Hepatocyte (in vitro differentiated cells): ENCODE data around the gene ANO3. TPM values are rescaled to one million over a fixed set of nuclear protein-coding genes. Genes with fewer than 3 reads are reported as not detected.
A peak's percentile ranks its signal among the peaks of the same experiment; 100 is the strongest.

Source experiments
- DNase-seq: peaks from one replicate; pipeline ENCODE4 v3.0.0-alpha.2; 2016; ENCODE audit warnings: low spot score
- H2AFZ ChIP-seq: fragments of 200-600 bp; sonication (generic); 2 replicates; pipeline ENCODE4 v1.6.0; 2016; ENCODE audit warnings: antibody characterized with exemption, mild to moderate bottlenecking
- H3K27ac ChIP-seq: fragments of 200-600 bp; sonication (generic); 2 replicates; pipeline ENCODE4 v1.5.1; 2016; ENCODE audit warnings: mild to moderate bottlenecking
- H3K27me3 ChIP-seq: fragments of 200-600 bp; sonication (generic); 2 replicates; pipeline ENCODE4 v1.6.1; 2016
- H3K36me3 ChIP-seq: fragments of 200-600 bp; sonication (generic); replicated peaks from 2 replicates; pipeline ENCODE4 v1.5.1; 2016; ENCODE audit warnings: low read depth; ENCODE audit not compliant: insufficient read depth
- H3K4me1 ChIP-seq: fragments of 200-600 bp; sonication (generic); 2 replicates; pipeline ENCODE4 v1.5.1; 2016; ENCODE audit warnings: mild to moderate bottlenecking, moderate library complexity; ENCODE audit not compliant: insufficient read depth
- H3K4me2 ChIP-seq: fragments of 200-600 bp; sonication (generic); 2 replicates; pipeline ENCODE4 v1.6.0; 2016
- H3K4me3 ChIP-seq: fragments of 200-600 bp; sonication (generic); 2 replicates; pipeline ENCODE4 v1.5.1; 2016; ENCODE audit warnings: mild to moderate bottlenecking
- H3K79me2 ChIP-seq: fragments of 200-600 bp; sonication (generic); 2 replicates; pipeline ENCODE4 v1.6.0; 2017; ENCODE audit warnings: mild to moderate bottlenecking
- H3K9me2 ChIP-seq: fragments of 200-600 bp; sonication (generic); replicated peaks from 2 replicates; pipeline ENCODE4 v1.6.0; 2017; ENCODE audit warnings: mild to moderate bottlenecking; ENCODE audit not compliant: insufficient read depth
- H3K9me3 ChIP-seq: fragments of 200-600 bp; sonication (generic); 2 replicates; pipeline ENCODE4 v1.5.1; 2016; ENCODE audit warnings: low read depth, mild to moderate bottlenecking
- H4K20me1 ChIP-seq: fragments of 200-600 bp; sonication (generic); 2 replicates; pipeline ENCODE4 v1.6.0; 2016; ENCODE audit warnings: mild to moderate bottlenecking; ENCODE audit not compliant: insufficient read depth, poor library complexity, severe bottlenecking
- CTCF ChIP-seq: fragments of 200-600 bp; sonication (generic); IDR thresholded peaks from 2 replicates; pipeline ENCODE4 v1.5.1; 2016; ENCODE audit warnings: antibody characterized with exemption, mild to moderate bottlenecking; ENCODE audit not compliant: poor library complexity
- EZH2 ChIP-seq: fragments of 200-600 bp; sonication (generic); IDR thresholded peaks from 2 replicates; pipeline ENCODE4 v1.6.1; 2016; ENCODE audit warnings: antibody characterized with exemption, mild to moderate bottlenecking, borderline replicate concordance
- EZH2phosphoT487 ChIP-seq: fragments of 200-600 bp; sonication (generic); IDR thresholded peaks from one replicate; pipeline ENCODE4 v1.6.1; 2018; ENCODE audit warnings: antibody characterized with exemption, mild to moderate bottlenecking, low read depth, moderate library complexity; ENCODE audit not compliant: unreplicated experiment, severe bottlenecking
- WGBS: methylation state at CpG from one replicate; pipeline ENCODE4 v1.1.6; 2016; ENCODE audit warnings: low lambda C conversion rate; ENCODE audit errors: missing lambda C conversion rate; 5-methylcytosine and 5-hydroxymethylcytosine counted together
- polyA plus RNA-seq: library from polyadenylated mRNA; unstranded; fragments of >200 nt; fragmentation: Nextera tagmentation; extraction: Ambion mirVana; gene quantifications from 2 replicates; pipeline ENCODE4 v1.2.1, GENCODE V29; 2016
- total RNA-seq: library from RNA; depleted of rRNA; stranded (reverse); fragments of >200 nt; gene quantifications from 2 replicates; pipeline ENCODE4 v1.2.3, GENCODE V29; 2014

The ANO3 gene
- total and polyA plus RNA-seq, 2 experiments from 2014 or later = 0.17 TPM; not detected in 1

GRCh38 chr11:26410706-26411366 is 78.9 kb downstream of the ANO3 start:
- Histone ChIP-seq H4K20me1 (no peaks in the 10 kb centered on the region), H3K27me3 (no peaks in the 10 kb centered on the region), H3K79me2 (no peaks in the 10 kb centered on the region), H3K4me2 (no peak overlapping the region), H3K4me1 (no peaks in the 10 kb centered on the region), H3K9me3 (no peaks in the 10 kb centered on the region), H3K4me3 (no peak overlapping the region), H2AFZ (no peak overlapping the region), H3K27ac (no peak overlapping the region), H3K9me2 (no peaks in the 10 kb centered on the region), H3K36me3 (no peaks in the 10 kb centered on the region)
- DNase-seq = no peak
- TF ChIP-seq CTCF = no peak
- 71% methylated on average over 5 of the region's 5 CpGs for WGBS

- H3K9me3 ChIP-seq = no peaks in the 10 kb centered on the region
- no peak overlapping the region for H3K4me2 ChIP-seq
- H3K79me2 ChIP-seq = no peaks in the 10 kb centered on the region
- H3K9me2 ChIP-seq = no peaks in the 10 kb centered on the region
- DNase-seq = no peak
- H3K27ac ChIP-seq = no peak overlapping the region
- H3K4me1 ChIP-seq = no peaks in the 10 kb centered on the region
- TF ChIP-seq EZH2 (no peak), EZH2phosphoT487 (no peak), CTCF (no peak)
- no peak overlapping the region for H3K4me3 ChIP-seq
- no peaks in the 10 kb centered on the region for H3K27me3 ChIP-seq
- WGBS = 78% methylated on average over 1 of the region's 1 CpG
- no peaks in the 10 kb centered on the region for H4K20me1 ChIP-seq
- no peaks in the 10 kb centered on the region for H3K36me3 ChIP-seq
- no peak overlapping the region for H2AFZ ChIP-seq
Observed at GRCh38 chr11:26412955-26413354, 81.0 kb downstream of the ANO3 start.

GRCh38 chr11:26418386-26418912 is 86.5 kb downstream of the ANO3 start:
- Histone ChIP-seq H4K20me1 (no peaks in the 10 kb centered on the region), H3K9me2 (no peaks in the 10 kb centered on the region), H3K9me3 (no peaks in the 10 kb centered on the region), H3K27me3 (no peaks in the 10 kb centered on the region), H3K79me2 (no peaks in the 10 kb centered on the region), H2AFZ (no peak overlapping the region), H3K4me1 (no peaks in the 10 kb centered on the region), H3K4me2 (no peak overlapping the region), H3K4me3 (no peak overlapping the region), H3K36me3 (no peaks in the 10 kb centered on the region), H3K27ac (no peak overlapping the region)
- no peak for TF ChIP-seq EZH2phosphoT487
- TF ChIP-seq CTCF = no peak
- no peak for TF ChIP-seq EZH2
- 85% methylated on average over 6 of the region's 6 CpGs for WGBS
- peak; percentile 9 for DNase-seq
